Activated T-helper 2 cell treated with anti-CD3 and anti-CD28 coated beads, Interferon-gamma antibody, Interleukin-2, Interleukin-4, amounts not matched to agents 10 μg/mL and 5 μg/mL and 100 μg/mL, durations not matched to agents 14 hours and 24 hours and 36 hours (primary cell): Measurements from ENCODE around the gene MRS2. TPM values are rescaled to one million over a fixed set of nuclear protein-coding genes. Genes with fewer than 3 reads are reported as not detected.
A peak's percentile ranks its signal among the peaks of the same experiment; 100 is the strongest.
"Not testable (repeated sequence)": the region's sequence is repeated elsewhere in the genome, so short reads cannot be mapped to it uniquely, and the experiment has no call there.

Experiments
- DNase-seq: peaks from one replicate; pipeline ENCODE4 v3.0.0; 2021; ENCODE audit warnings: low spot score
- H3K27ac Mint-ChIP-seq: one replicate; pipeline ENCODE4 v1.8.0; 2021; ENCODE audit warnings: mixed read lengths
- H3K27me3 Mint-ChIP-seq: one replicate; pipeline ENCODE4 v1.8.0; 2021; ENCODE audit warnings: low read depth, mixed read lengths
- H3K36me3 Mint-ChIP-seq: one replicate; pipeline ENCODE4 v1.8.0; 2021; ENCODE audit warnings: low read depth, mixed read lengths
- H3K4me1 Mint-ChIP-seq: one replicate; pipeline ENCODE4 v1.8.0; 2021; ENCODE audit warnings: low read depth, mixed read lengths
- H3K4me3 Mint-ChIP-seq: one replicate; pipeline ENCODE4 v1.8.0; 2021; ENCODE audit warnings: low read depth, mild to moderate bottlenecking, moderate library complexity, mixed read lengths
- H3K9me3 Mint-ChIP-seq: one replicate; pipeline ENCODE4 v1.8.0; 2021; ENCODE audit warnings: mixed read lengths
- intact Hi-C: fragments of 100-400 bp; cut with micrococcal nuclease; formaldehyde crosslinking; loops from one replicate; pipeline ENCODE4 v1.15.1; 2023
- total RNA-seq: library from RNA; stranded (reverse); gene quantifications from 2 replicates; pipeline ENCODE4 v1.2.3, GENCODE V29; 2022

MRS2 gene
- total RNA-seq, 1 donor from 2014 or later: 30.5 TPM

- H3K4me3 Mint-ChIP-seq: no peak overlapping the region
- peaks cover 31% of the 10 kb centered on the region for H3K27me3 Mint-ChIP-seq
Observed at GRCh38 chr6:24396824-24397223, 5.9 kb upstream of the MRS2 start.

GRCh38 chr6:24397631-24398030, 5.1 kb upstream of the MRS2 start:
- Mint-ChIP-seq H3K27ac (no peak overlapping the region), H3K4me3 (no peak overlapping the region)

More at GRCh38 chr6:24396824-24397223, 5.9 kb upstream of the MRS2 start:
- intact Hi-C loops: no loop called here
- no peaks in the 10 kb centered on the region for H3K36me3 Mint-ChIP-seq
- H3K9me3 Mint-ChIP-seq: no peaks in the 10 kb centered on the region
- no peak overlapping the region for H3K27ac Mint-ChIP-seq
- peaks cover 5% of the 10 kb centered on the region for H3K4me1 Mint-ChIP-seq
- DNase-seq: no peak

DNA sequence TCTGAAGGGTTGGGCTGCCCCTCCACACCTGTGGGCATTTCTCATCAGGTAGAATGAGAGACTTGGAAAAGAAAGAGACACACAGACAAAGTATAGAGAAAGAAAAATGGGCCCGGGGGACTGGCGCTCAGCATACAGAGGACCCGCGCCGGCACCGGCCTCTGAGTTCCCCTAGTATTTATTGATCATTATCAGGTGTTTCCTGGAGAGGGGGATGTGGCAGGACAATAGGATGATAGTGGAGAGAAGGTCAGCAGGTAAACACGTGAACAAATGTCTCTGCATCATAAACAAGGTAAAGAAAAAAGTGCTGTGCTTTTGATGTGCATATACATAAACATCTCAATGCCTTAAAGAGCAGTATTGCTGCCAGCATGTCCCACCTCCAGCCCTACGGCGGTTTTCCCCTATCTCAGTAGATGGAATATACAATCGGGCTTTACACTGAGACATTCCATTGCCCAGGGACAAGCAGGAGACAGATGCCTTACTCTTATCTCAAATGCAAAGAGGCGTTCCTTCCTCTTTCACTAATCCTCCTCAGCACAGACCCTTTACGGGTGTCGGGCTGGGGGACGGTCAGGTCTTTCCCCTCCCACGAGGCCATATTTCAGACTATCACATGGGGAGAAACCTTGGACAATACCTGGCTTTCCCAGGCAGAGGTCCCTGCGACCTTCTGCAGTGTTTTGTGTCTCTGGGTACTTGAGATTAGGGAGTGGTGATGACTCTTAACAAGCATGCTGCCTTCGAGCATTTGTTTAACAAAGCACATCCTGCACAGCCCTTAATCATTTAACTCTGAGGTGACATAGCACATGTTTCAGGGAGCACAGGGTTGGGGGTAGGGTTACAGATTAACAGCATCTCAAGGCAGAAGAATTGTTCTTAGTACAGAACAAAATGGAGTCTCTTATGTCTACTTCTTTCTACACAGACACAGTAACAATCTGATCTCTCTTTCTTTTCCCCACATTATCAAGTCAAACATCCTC, 2.4 kb upstream of the MRS2 start:
- H3K9me3 Mint-ChIP-seq, intact Hi-C loops, H3K4me3 Mint-ChIP-seq, H3K27ac Mint-ChIP-seq, DNase-seq: not testable (repeated sequence)
- Mint-ChIP-seq H3K4me1 (peaks cover 23% of the 10 kb centered on the region), H3K27me3 (peaks cover 32% of the 10 kb centered on the region), H3K36me3 (peaks cover 15% of the 10 kb centered on the region)

More at GRCh38 chr6:24397631-24398030, 5.1 kb upstream of the MRS2 start:
- intact Hi-C loops: no loop called here
- no peaks in the 10 kb centered on the region for H3K9me3 Mint-ChIP-seq
- no peak for DNase-seq
- peaks cover 6% of the 10 kb centered on the region for H3K4me1 Mint-ChIP-seq
- no peaks in the 10 kb centered on the region for H3K36me3 Mint-ChIP-seq
- peaks cover 32% of the 10 kb centered on the region for H3K27me3 Mint-ChIP-seq

- Mint-ChIP-seq H3K27me3 (peaks cover 30% of the 10 kb centered on the region), H3K27ac (no peak overlapping the region), H3K4me1 (peaks cover 25% of the 10 kb centered on the region), H3K36me3 (peaks cover 21% of the 10 kb centered on the region), H3K4me3 (peak overlapping the region; percentile 2), H3K9me3 (no peaks in the 10 kb centered on the region)
- intact Hi-C loops: no loop called here
- no peak for DNase-seq
Observed at GRCh38 chr6:24401458-24401857, 1.3 kb upstream of the MRS2 start.

GRCh38 chr6:24403501-24403824, 727 bp downstream of the MRS2 start:
- intact Hi-C loops: loop anchor here (2.0 kb wide), 1 partner anchor 91 kb away; the partner anchor contains the start of gene ALDH5A1
- Mint-ChIP-seq H3K4me1 (peaks cover 25% of the 10 kb centered on the region), H3K27me3 (peaks cover 20% of the 10 kb centered on the region), H3K27ac (peak overlapping the region; percentile 83), H3K36me3 (peaks cover 24% of the 10 kb centered on the region), H3K9me3 (no peaks in the 10 kb centered on the region), H3K4me3 (peak overlapping the region; percentile 99)
- DNase-seq: no peak

DNA sequence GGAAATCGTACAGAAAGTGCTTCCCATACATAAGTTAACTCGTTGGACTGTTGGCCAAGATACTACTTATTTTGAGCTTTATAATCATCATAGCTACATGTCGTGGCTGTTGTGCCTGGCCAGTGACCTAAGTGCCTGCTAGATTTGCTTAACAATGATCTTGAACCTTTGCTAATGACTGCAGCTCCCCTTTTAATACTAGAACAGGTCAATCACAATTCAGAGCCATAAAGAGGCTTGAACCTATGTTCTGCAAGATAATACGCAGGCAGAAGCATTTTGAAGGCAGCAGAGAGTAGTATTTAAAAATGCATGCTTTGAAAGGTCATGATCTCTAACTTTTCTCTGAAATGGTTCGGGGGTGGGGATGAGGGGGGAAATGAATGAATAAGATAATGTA, 2.5 kb downstream of the MRS2 start:
- Mint-ChIP-seq H3K36me3 (peaks cover 35% of the 10 kb centered on the region), H3K9me3 (no peaks in the 10 kb centered on the region), H3K4me3 (no peak overlapping the region), H3K27me3 (peaks cover 9% of the 10 kb centered on the region), H3K4me1 (peaks cover 25% of the 10 kb centered on the region), H3K27ac (no peak overlapping the region)
- DNase-seq: no peak
- intact Hi-C loops: no loop called here

- intact Hi-C loops: no loop called here
- no peak for DNase-seq
- no peak overlapping the region for H3K4me3 Mint-ChIP-seq
- H3K9me3 Mint-ChIP-seq: no peaks in the 10 kb centered on the region
- no peak overlapping the region for H3K27ac Mint-ChIP-seq
- H3K36me3 Mint-ChIP-seq: peaks cover 47% of the 10 kb centered on the region
- H3K27me3 Mint-ChIP-seq: no peaks in the 10 kb centered on the region
- H3K4me1 Mint-ChIP-seq: peaks cover 15% of the 10 kb centered on the region
Observed at GRCh38 chr6:24408719-24409410, 6.1 kb downstream of the MRS2 start.

DNA sequence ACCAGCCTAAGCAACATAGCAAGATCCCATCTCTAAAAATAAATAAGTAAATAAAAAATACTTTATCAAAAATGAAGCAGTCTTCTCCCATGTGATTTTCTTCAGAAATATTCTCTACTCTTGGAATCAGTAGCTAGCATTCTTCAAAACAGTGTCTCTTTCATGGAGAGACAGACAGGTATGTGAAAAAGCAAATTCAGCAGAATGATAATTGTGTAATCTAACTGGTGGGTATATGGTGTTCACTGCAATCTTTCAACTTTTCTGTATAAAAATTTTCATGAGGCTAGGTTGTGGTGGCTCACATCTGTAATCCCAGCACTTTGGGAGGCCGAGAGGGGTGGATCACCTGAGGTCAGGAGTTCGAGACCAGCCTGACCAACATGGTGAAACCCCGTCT, 7.9 kb downstream of the MRS2 start:
- no peaks in the 10 kb centered on the region for H3K27me3 Mint-ChIP-seq
- DNase-seq: no peak
- H3K27ac Mint-ChIP-seq: no peak overlapping the region
- H3K4me1 Mint-ChIP-seq: peaks cover 4% of the 10 kb centered on the region
- intact Hi-C loops: no loop called here
- H3K4me3 Mint-ChIP-seq: no peak overlapping the region
- H3K9me3 Mint-ChIP-seq: no peaks in the 10 kb centered on the region
- peaks cover 45% of the 10 kb centered on the region for H3K36me3 Mint-ChIP-seq

- Mint-ChIP-seq H3K27me3 (no peaks in the 10 kb centered on the region), H3K36me3 (peaks cover 50% of the 10 kb centered on the region), H3K4me1 (peaks cover 4% of the 10 kb centered on the region), H3K9me3 (no peaks in the 10 kb centered on the region), H3K27ac (no peak overlapping the region), H3K4me3 (no peak overlapping the region)
- intact Hi-C loops: no loop called here
- no peak for DNase-seq
Observed at GRCh38 chr6:24412294-24412693, 9.6 kb downstream of the MRS2 start.

- H3K27me3 Mint-ChIP-seq, intact Hi-C loops, H3K27ac Mint-ChIP-seq, H3K4me1 Mint-ChIP-seq, H3K9me3 Mint-ChIP-seq, H3K4me3 Mint-ChIP-seq, DNase-seq: not testable (repeated sequence)
- H3K36me3 Mint-ChIP-seq: peaks cover 51% of the 10 kb centered on the region
Observed at GRCh38 chr6:24414531-24414930, 11.8 kb downstream of the MRS2 start.

DNA sequence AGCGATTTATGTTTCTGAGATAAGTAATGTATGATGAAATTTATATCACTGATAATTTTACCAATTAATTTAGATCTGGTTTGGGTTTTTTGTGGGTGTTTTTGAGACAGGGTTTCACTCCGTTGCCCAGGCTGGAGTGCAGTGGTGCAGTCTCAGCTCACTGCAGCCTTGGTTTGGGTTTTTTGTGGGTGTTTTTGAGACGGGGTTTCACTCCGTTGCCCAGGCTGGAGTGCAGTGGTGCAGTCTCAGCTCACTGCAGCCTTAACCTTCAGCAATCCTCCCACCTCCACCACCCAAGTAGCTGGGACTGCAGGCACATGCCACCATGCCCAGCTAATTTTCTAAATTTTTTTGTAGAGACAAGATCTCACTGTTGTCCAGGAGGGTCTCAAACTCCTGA, 13.0 kb downstream of the MRS2 start:
- peaks cover 4% of the 10 kb centered on the region for H3K4me1 Mint-ChIP-seq
- H3K36me3 Mint-ChIP-seq: peaks cover 56% of the 10 kb centered on the region
- H3K4me3 Mint-ChIP-seq: no peak overlapping the region
- H3K9me3 Mint-ChIP-seq: no peaks in the 10 kb centered on the region
- H3K27me3 Mint-ChIP-seq: no peaks in the 10 kb centered on the region
- H3K27ac Mint-ChIP-seq: no peak overlapping the region
- no peak for DNase-seq
- intact Hi-C loops: no loop called here

GRCh38 chr6:24419526-24419925, 16.8 kb downstream of the MRS2 start:
- Mint-ChIP-seq H3K9me3 (no peaks in the 10 kb centered on the region), H3K4me3 (no peak overlapping the region), H3K27me3 (no peaks in the 10 kb centered on the region), H3K4me1 (no peaks in the 10 kb centered on the region), H3K36me3 (peaks cover 66% of the 10 kb centered on the region), H3K27ac (no peak overlapping the region)
- DNase-seq: no peak
- intact Hi-C loops: no loop called here

- Mint-ChIP-seq H3K27me3 (no peaks in the 10 kb centered on the region), H3K36me3 (peaks cover 45% of the 10 kb centered on the region), H3K27ac (no peak overlapping the region), H3K4me1 (peaks cover 2% of the 10 kb centered on the region), H3K9me3 (no peaks in the 10 kb centered on the region), H3K4me3 (no peak overlapping the region)
- intact Hi-C loops: no loop called here
- DNase-seq: no peak
Observed at GRCh38 chr6:24425091-24425490, 22.4 kb downstream of the MRS2 start.
